ENCODE results near the gene HIPK4.
"Not testable (repeated sequence)": the region's sequence is repeated elsewhere in the genome, so short reads cannot be mapped to it uniquely, and the experiment has no call there.

HIPK4 gene

GRCh38 chr19:40392894-40393517, 3.0 kb upstream of the HIPK4 start:
- no peak for DNase-seq (ENCODE audit: low spot score)

GRCh38 chr19:40392123-40392522, 2.1 kb upstream of the HIPK4 start:
- DNase-seq (ENCODE audit: low spot score): no peak

GRCh38 chr19:40389404-40390083, 437 bp downstream of the HIPK4 start:
- DNase-seq (ENCODE audit: low spot score): no peak

DNA sequence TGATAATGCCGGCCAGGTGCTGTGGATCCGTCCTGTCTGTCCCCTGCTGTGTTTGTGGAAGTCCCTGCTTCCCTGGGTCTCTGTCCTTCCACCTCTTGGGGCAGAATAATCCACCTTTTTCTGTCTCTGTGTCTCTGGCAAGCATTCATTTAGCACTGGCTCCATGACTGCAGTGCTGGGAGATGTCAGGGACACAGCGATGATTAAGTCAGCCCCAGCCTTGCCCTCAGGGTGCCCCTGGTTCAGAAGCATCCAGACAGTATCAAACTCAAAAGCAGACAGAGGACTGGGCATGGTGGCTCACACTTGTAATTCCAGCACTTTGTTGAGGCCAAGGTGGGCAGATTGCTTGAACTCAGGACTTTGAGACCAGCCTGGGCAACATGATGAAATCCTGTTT, 1.5 kb downstream of the HIPK4 start:
- DNase-seq (ENCODE audit: low spot score): no peak

DNA sequence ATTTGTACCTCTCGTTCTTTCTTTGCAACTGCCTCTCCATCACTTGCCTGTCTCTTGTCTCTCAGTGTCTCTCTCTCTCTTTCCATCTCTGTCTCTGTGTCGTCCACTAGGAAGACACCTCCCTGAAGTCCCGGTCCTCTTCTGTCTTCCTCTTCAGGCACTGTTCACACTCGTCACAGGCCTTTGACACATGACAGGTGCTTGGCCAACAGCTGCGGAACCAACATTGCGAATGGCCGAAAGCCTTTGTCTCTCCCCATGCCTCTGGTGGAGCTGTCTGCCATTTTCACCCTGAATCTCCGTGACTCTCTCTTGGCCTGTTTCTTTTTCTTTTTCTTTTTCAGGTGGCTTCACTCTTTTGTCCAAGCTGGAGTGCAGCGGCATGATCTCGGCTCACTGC, 2.8 kb downstream of the HIPK4 start:
- DNase-seq (ENCODE audit: low spot score): no peak

- DNase-seq (ENCODE audit: low spot score): no peak
Observed at GRCh38 chr19:40383668-40384248, 6.2 kb downstream of the HIPK4 start.

GRCh38 chr19:40381321-40381720, 8.7 kb downstream of the HIPK4 start:
- no peak for DNase-seq (ENCODE audit: low spot score)

- DNase-seq (ENCODE audit: low spot score): no peak
Observed at GRCh38 chr19:40380199-40381037, 9.6 kb downstream of the HIPK4 start.

GRCh38 chr19:40379446-40380198, 10.4 kb downstream of the HIPK4 start:
- no peak for DNase-seq (ENCODE audit: low spot score)

DNA sequence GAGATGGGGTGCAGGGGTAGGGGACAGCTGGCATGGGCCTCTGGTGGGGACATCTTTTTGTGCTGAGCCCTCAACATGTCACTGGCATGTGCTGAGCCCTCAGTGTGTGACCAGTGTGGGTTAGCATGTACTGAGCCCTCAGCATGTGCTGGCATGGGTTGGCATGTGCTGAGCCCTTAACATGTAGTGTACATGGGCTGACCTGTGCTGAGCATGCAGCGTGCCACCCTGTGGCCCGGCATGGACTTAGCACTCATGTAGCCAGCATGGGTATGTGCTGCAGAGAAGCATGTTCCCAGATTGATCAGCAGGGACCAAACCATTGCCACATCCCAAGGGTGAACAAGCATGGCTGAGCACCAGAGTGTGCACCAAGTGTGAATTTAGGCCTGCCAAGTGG, 11.5 kb downstream of the HIPK4 start:
- DNase-seq (ENCODE audit: low spot score): no peak

- no peak for DNase-seq (ENCODE audit: low spot score)
Observed at GRCh38 chr19:40377876-40378385, 12.1 kb downstream of the HIPK4 start.

DNA sequence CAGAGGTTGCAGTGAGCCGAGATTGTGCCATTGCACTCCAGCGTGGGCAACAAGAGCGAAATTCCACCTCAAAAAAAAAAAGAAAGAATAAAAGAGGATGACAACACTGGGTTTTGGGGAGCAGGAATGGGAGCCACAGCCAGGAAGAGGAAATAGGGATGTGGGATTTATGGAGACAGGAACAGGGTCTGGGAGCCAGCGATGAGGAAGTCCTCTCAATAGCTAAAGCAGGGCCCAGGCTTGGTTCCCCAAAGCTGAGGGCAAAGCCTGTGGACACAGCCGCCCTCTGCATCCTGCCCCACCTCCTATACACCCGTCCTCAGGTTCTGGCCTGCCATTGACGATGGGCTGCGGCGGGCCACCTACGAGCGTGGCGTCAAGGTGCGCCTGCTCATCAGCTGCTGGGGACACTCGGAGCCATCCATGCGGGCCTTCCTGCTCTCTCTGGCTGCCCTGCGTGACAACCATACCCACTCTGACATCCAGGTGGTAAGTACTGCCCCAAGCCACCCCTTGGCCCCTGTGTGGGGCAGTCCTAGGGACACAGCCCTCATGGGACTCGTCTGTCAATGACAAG, 13.6 kb downstream of the HIPK4 start:
- DNase-seq (ENCODE audit: low spot score): no peak

DNA sequence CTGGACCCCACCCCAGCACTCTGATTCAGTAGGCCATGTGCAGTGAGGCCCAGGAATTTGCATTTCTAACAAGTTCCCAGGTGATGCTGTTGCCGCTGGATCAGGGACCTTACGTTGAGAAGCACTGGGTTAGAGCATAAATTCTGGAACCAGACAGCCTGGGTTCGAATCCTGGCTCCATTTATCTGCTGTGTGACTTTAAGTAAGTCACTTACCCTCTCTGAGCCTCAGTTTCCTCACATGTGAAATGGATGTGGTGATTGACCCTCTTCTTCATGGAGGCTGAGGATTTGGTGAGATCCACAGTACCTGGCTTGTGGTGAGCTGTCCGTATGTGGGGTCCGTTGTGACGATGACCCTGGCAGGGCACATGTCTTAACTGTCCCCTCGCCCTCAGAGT, 15.9 kb downstream of the HIPK4 start:
- no peak for DNase-seq (ENCODE audit: low spot score)

DNA sequence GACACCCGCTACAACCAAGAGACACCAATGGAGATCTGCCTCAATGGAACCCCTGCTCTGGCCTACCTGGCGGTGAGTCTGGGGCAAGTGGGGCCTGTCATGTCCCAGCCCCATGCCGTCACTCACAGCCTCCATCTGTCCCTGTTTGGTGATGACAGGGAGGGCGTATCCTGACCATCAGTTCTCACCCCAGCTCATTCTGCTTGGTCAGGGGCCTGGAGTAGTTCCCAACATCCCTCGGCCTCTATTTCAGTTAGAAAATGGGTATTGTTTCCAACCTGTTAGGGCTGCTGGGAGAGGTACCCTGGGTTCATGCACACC, 18.2 kb downstream of the HIPK4 start:
- no peak for DNase-seq (ENCODE audit: low spot score)

- no peak for DNase-seq (ENCODE audit: low spot score)
Observed at GRCh38 chr19:40370997-40371801, 18.8 kb downstream of the HIPK4 start.

DNA sequence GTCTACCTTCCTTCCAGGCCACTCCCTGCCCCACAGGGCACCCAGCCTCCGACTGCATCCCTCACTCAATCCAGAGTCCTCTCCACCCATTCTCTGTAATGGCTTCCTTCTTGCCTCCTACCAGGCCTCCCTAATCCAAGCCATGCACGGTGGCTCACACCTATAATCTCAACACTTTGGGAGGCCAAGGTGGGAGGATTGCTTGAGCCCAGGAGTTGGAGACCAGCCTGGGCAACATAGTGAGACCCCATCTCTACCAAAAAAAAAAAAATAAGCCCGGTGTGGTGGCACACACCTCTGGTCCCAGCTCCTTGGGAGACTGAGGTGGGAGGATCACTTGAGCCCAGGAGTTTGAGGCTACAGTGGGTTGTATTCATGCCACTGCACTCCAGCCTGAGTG, 19.7 kb downstream of the HIPK4 start:
- DNase-seq (ENCODE audit: low spot score): not testable (repeated sequence)

DNA sequence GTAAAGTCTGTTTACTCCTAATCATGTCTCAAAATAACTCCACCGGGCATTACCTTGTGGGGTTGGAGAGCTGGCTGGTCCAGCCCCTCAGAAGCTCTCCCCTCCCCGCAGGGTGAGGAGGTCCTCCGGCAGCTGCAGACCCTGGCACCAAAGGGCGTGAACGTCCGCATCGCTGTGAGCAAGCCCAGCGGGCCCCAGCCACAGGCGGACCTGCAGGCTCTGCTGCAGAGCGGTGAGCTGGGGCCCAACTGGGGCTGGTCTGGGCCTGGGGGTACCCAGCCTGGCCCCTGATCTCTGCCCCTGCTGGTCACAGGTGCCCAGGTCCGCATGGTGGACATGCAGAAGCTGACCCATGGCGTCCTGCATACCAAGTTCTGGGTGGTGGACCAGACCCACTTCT, 20.2 kb downstream of the HIPK4 start:
- no peak for DNase-seq (ENCODE audit: low spot score)

- no peak for DNase-seq (ENCODE audit: low spot score)
Observed at GRCh38 chr19:40367577-40368434, 22.2 kb downstream of the HIPK4 start.

GRCh38 chr19:40366697-40367561, 23.1 kb downstream of the HIPK4 start:
- DNase-seq (ENCODE audit: low spot score): no peak
